Astrocyte of the spinal cord (primary cell): ENCODE data around the gene CCBE1.

Source experiments
- DNase-seq: peaks from one replicate; pipeline ENCODE4 v3.0.0; 2011; ENCODE audit warnings: low read depth, low spot score
- H3K4me3 ChIP-seq: 2 replicates; pipeline ENCODE4 v1.5.1; 2011; ENCODE audit warnings: low read depth, mild to moderate bottlenecking, low read length, moderate library complexity
- CTCF ChIP-seq: IDR thresholded peaks from 2 replicates; pipeline ENCODE4 v1.5.1; 2012; ENCODE audit warnings: low read depth, mild to moderate bottlenecking, low read length, inconsistent platforms
- in situ Hi-C: cut with HindIII; loops from 2 replicates; pipeline ENCODE4 v1.10.0; 2017; ENCODE audit warnings: low sequenced_read_pairs

CCBE1 gene

GRCh38 chr18:59699061-59699460 is 1.8 kb upstream of the CCBE1 start:
- in situ Hi-C loops, result no loop called here

GRCh38 chr18:59696311-59697235 is 650 bp downstream of the CCBE1 start:
- in situ Hi-C loops, result no loop called here
- TF ChIP-seq CTCF, result no peak
- H3K4me3 ChIP-seq, result peak overlapping the region; percentile 76
- DNase-seq, result peak; percentile 67

More at GRCh38 chr18:59699061-59699460, 1.8 kb upstream of the CCBE1 start:
- TF ChIP-seq CTCF, result no peak
- DNase-seq, result no peak
- H3K4me3 ChIP-seq, result no peak overlapping the region

DNA sequence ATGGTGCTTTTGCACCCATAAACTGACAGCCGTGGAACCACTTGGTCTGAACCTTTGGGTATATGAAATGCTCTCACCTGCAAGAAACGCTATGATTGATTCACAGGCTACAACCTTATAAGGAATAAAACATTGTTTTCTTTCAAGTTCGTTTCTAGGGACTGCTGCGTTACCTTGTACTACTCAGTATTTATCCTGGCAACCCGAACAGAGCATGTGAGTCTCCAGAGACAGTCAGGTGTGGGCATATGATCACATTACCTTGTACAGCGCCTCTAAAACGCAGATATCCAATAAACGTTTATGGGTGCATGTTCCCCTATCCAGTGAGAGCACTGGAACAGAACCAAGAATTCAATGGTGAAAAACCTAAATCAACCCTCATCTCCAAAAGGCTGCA is 1.7 kb downstream of the CCBE1 start:
- H3K4me3 ChIP-seq, result peak overlapping the region; percentile 76
- TF ChIP-seq CTCF, result no peak

GRCh38 chr18:59694824-59695223 is 2.4 kb downstream of the CCBE1 start:
- in situ Hi-C loops, result no loop called here
- DNase-seq, result no peak
- H3K4me3 ChIP-seq, result no peak overlapping the region
- no peak for TF ChIP-seq CTCF

More for the DNA sequence above, 1.7 kb downstream of the CCBE1 start:
- in situ Hi-C loops, result no loop called here
- DNase-seq, result no peak

GRCh38 chr18:59691996-59692395 is 5.2 kb downstream of the CCBE1 start:
- in situ Hi-C loops, result no loop called here
- no peak for TF ChIP-seq CTCF
- DNase-seq, result peak; percentile 59
- H3K4me3 ChIP-seq, result no peak overlapping the region

GRCh38 chr18:59690996-59691395 is 6.2 kb downstream of the CCBE1 start:
- in situ Hi-C loops, result no loop called here
- peak; percentile 76 for DNase-seq
- H3K4me3 ChIP-seq, result no peak overlapping the region
- no peak for TF ChIP-seq CTCF
